H9 (cell line): Measurements from ENCODE around the gene LRRK2. TPM values are rescaled to one million over a fixed set of nuclear protein-coding genes. Genes with fewer than 3 reads are reported as not detected.

ENCODE experiments used
- DNase-seq: peaks from one replicate; pipeline ENCODE4 v3.0.0-alpha.2; 2017
- H2AFZ ChIP-seq: one replicate; pipeline ENCODE4 v1.6.1; 2013; ENCODE audit warnings: mild to moderate bottlenecking, low read length, control low read depth, moderate library complexity
- H2AK5ac ChIP-seq: 2 replicates; pipeline ENCODE4 v1.6.1; 2013; ENCODE audit warnings: low read length, control low read depth, mixed read lengths; ENCODE audit not compliant: insufficient read length
- H2BK120ac ChIP-seq: one replicate; pipeline ENCODE4 v1.6.1; 2013; ENCODE audit warnings: low read depth, mild to moderate bottlenecking, low read length, control low read depth, inconsistent platforms; ENCODE audit not compliant: poor library complexity, severe bottlenecking
- H2BK12ac ChIP-seq: 2 replicates; pipeline ENCODE4 v1.6.1; 2013; ENCODE audit warnings: low read length, control low read depth, mixed read lengths, low read depth; ENCODE audit not compliant: insufficient read length
- H2BK15ac ChIP-seq: 2 replicates; pipeline ENCODE4 v1.6.1; 2013; ENCODE audit warnings: low read depth, low read length, control low read depth
- H2BK20ac ChIP-seq: one replicate; pipeline ENCODE4 v1.6.1; 2013; ENCODE audit warnings: low read depth, mild to moderate bottlenecking, low read length, control low read depth, inconsistent platforms; ENCODE audit not compliant: poor library complexity, severe bottlenecking
- H2BK5ac ChIP-seq: 2 replicates; pipeline ENCODE4 v1.6.1; 2013; ENCODE audit warnings: low read length, control low read depth, mixed read lengths; ENCODE audit not compliant: insufficient read length
- H3K14ac ChIP-seq: 2 replicates; pipeline ENCODE4 v1.6.1; 2013; ENCODE audit warnings: low read length, control low read depth; ENCODE audit not compliant: insufficient read depth
- H3K18ac ChIP-seq: 2 replicates; pipeline ENCODE4 v1.6.1; 2013; ENCODE audit warnings: low read depth, mild to moderate bottlenecking, mixed read lengths, low read length, control low read depth; ENCODE audit not compliant: insufficient read length
- H3K23ac ChIP-seq: 2 replicates; pipeline ENCODE4 v1.6.1; 2013; ENCODE audit warnings: low read length, control low read depth, mixed read lengths, low read depth; ENCODE audit not compliant: insufficient read length
- H3K23me2 ChIP-seq: 2 replicates; pipeline ENCODE4 v1.6.1; 2013; ENCODE audit warnings: low read depth, mild to moderate bottlenecking, mixed read lengths, low read length, control low read depth; ENCODE audit not compliant: insufficient read length, poor library complexity, severe bottlenecking
- H3K27ac ChIP-seq: 2 replicates; pipeline ENCODE4 v1.5.1; 2013; ENCODE audit warnings: low read length, control low read depth, mixed read lengths, low read depth; ENCODE audit not compliant: insufficient read length
- H3K27me3 ChIP-seq: 2 replicates; pipeline ENCODE4 v1.6.1; 2013; ENCODE audit warnings: low read length, control low read depth, inconsistent platforms; ENCODE audit not compliant: insufficient read depth
- H3K4ac ChIP-seq: 2 replicates; pipeline ENCODE4 v1.6.1; 2013; ENCODE audit warnings: low read depth, mild to moderate bottlenecking, control low read depth, inconsistent platforms, low read length, moderate library complexity
- H3K4me1 ChIP-seq: 2 replicates; pipeline ENCODE4 v1.6.1; 2013; ENCODE audit warnings: low read length, control low read depth, inconsistent platforms; ENCODE audit not compliant: insufficient read depth
- H3K4me2 ChIP-seq: 2 replicates; pipeline ENCODE4 v1.6.1; 2013; ENCODE audit warnings: low read length, control low read depth, mixed read lengths; ENCODE audit not compliant: insufficient read length, insufficient read depth
- H3K56ac ChIP-seq: 2 replicates; pipeline ENCODE4 v1.6.1; 2013; ENCODE audit warnings: low read depth, mild to moderate bottlenecking, mixed read lengths, low read length, control low read depth; ENCODE audit not compliant: insufficient read length
- H3K79me1 ChIP-seq: 2 replicates; pipeline ENCODE4 v1.6.1; 2013; ENCODE audit warnings: low read depth, mild to moderate bottlenecking, moderate library complexity, low read length, control low read depth, inconsistent platforms; ENCODE audit not compliant: insufficient read depth, poor library complexity, severe bottlenecking
- H3K79me2 ChIP-seq: 2 replicates; pipeline ENCODE4 v1.6.1; 2013; ENCODE audit warnings: low read length, control low read depth, inconsistent platforms; ENCODE audit not compliant: insufficient read depth
- H3K9ac ChIP-seq: 2 replicates; pipeline ENCODE4 v1.6.1; 2013; ENCODE audit warnings: low read length, control low read depth, mixed read lengths; ENCODE audit not compliant: insufficient read length; ENCODE audit errors: extremely low read depth
- H3K9me3 ChIP-seq: one replicate; pipeline ENCODE4 v1.6.1; 2013; ENCODE audit warnings: low read depth, low read length, inconsistent platforms; ENCODE audit not compliant: control insufficient read depth
- H3T11ph ChIP-seq: one replicate; pipeline ENCODE4 v1.6.1; 2013; ENCODE audit warnings: mild to moderate bottlenecking, low read length, control low read depth, inconsistent platforms
- H4K20me1 ChIP-seq: one replicate; pipeline ENCODE4 v1.6.1; 2013; ENCODE audit not compliant: control insufficient read depth, insufficient read length, insufficient read depth
- H4K5ac ChIP-seq: 2 replicates; pipeline ENCODE4 v1.6.1; 2013; ENCODE audit warnings: low read depth, mild to moderate bottlenecking, mixed read lengths, low read length, control low read depth; ENCODE audit not compliant: insufficient read length
- H4K8ac ChIP-seq: replicated peaks from 2 replicates; pipeline ENCODE4 v1.6.1; 2013; ENCODE audit warnings: low read length, control low read depth, mixed read lengths, low read depth; ENCODE audit not compliant: insufficient read length
- H4K91ac ChIP-seq: 2 replicates; pipeline ENCODE4 v1.6.1; 2013; ENCODE audit warnings: low read depth, mild to moderate bottlenecking, moderate library complexity, mixed read lengths, low read length, control low read depth; ENCODE audit not compliant: insufficient read length
- H3K27ac Mint-ChIP-seq, 3 experiments: 2 replicates in 2 of 3; 3 replicates in 1 of 3; pipeline ENCODE4 v1.8.0; 2020 to 2021; ENCODE audit warnings: mixed read lengths in 3 of 3, mild to moderate bottlenecking in 1 of 3, moderate library complexity in 1 of 3
- H3K27me3 Mint-ChIP-seq: 2 replicates; pipeline ENCODE4 v1.8.0; 2021; ENCODE audit warnings: low read depth, mild to moderate bottlenecking, moderate library complexity, mixed read lengths
- H3K36me3 Mint-ChIP-seq, 3 experiments: 2 replicates in 2 of 3; 3 replicates in 1 of 3; pipeline ENCODE4 v1.8.0; 2020 to 2021; ENCODE audit warnings: low read depth in 3 of 3, mixed read lengths in 3 of 3; ENCODE audit not compliant: insufficient read depth in 1 of 3
- H3K4me1 Mint-ChIP-seq, 2 experiments: 2 replicates each; pipeline ENCODE4 v1.8.0; 2020; ENCODE audit warnings: mixed read lengths in 2 of 2
- H3K4me3 Mint-ChIP-seq, 2 experiments: 2 replicates in 1 of 2; 3 replicates in 1 of 2; pipeline ENCODE4 v1.8.0; 2020 to 2021; ENCODE audit warnings: mild to moderate bottlenecking in 2 of 2, mixed read lengths in 2 of 2, moderate library complexity in 1 of 2
- H3K9me3 Mint-ChIP-seq, 2 experiments: 2 replicates in 1 of 2; 3 replicates in 1 of 2; pipeline ENCODE4 v1.8.0; 2020; ENCODE audit warnings: mild to moderate bottlenecking in 2 of 2, mixed read lengths in 2 of 2, moderate library complexity in 1 of 2
- CTCF ChIP-seq: fragments of 200-600 bp; sonication (generic); conservative IDR thresholded peaks from 3 replicates; pipeline ENCODE4 v1.8.0; 2021; ENCODE audit warnings: antibody characterized with exemption, mild to moderate bottlenecking
- WGBS: extraction: QIAGEN DNeasy Blood & Tissue Kit; methylation state at CpG from one replicate; pipeline ENCODE4 v1.1.7; 2013; ENCODE audit warnings: missing lambda C conversion rate, low lambda C conversion rate, mixed read lengths; ENCODE audit not compliant: insufficient read length; ENCODE audit errors: extremely low coverage; 5-methylcytosine and 5-hydroxymethylcytosine counted together
- total RNA-seq: library from RNA; stranded (reverse); gene quantifications from 2 replicates; pipeline ENCODE4 v1.2.1, GENCODE V29; 2021

LRRK2 gene
- total RNA-seq, 1 experiment from 2014 or later: 0.17 TPM

- no CpG with 5 or more reads among the region's 1 CpG for WGBS
- no peak overlapping the region for H3K4me2 ChIP-seq
- Mint-ChIP-seq H3K36me3 (no peaks in the 10 kb centered on the region), H3K4me3 (no peak overlapping the region), H3K27ac (no peak overlapping the region), H3K4me1 (no peaks in the 10 kb centered on the region), H3K9me3 (no peaks in the 10 kb centered on the region), H3K27me3 (no peaks in the 10 kb centered on the region)
- H4K5ac ChIP-seq: no peak overlapping the region
- no peak overlapping the region for H2BK12ac ChIP-seq
- no peak overlapping the region for H4K8ac ChIP-seq
- no peak overlapping the region for H3K4ac ChIP-seq
- H2BK5ac ChIP-seq: no peak overlapping the region
- H2BK20ac ChIP-seq: no peak overlapping the region
- H2AK5ac ChIP-seq: no peak overlapping the region
- H3K79me1 ChIP-seq: no peaks in the 10 kb centered on the region
- H3K23ac ChIP-seq: no peak overlapping the region
- no peak for TF ChIP-seq CTCF
- H3K23me2 ChIP-seq: no peaks in the 10 kb centered on the region
- H3K27ac ChIP-seq: no peak overlapping the region
- H2BK15ac ChIP-seq: no peak overlapping the region
- no peak overlapping the region for H3K18ac ChIP-seq
- no peaks in the 10 kb centered on the region for H3K9me3 ChIP-seq
- no peak overlapping the region for H4K91ac ChIP-seq
- H3K27me3 ChIP-seq: no peaks in the 10 kb centered on the region
- no peak overlapping the region for H3T11ph ChIP-seq
- no peak overlapping the region for H3K14ac ChIP-seq
- no peak overlapping the region for H2AFZ ChIP-seq
- H3K79me2 ChIP-seq: no peaks in the 10 kb centered on the region
- no peak overlapping the region for H2BK120ac ChIP-seq
- no peaks in the 10 kb centered on the region for H3K4me1 ChIP-seq
- no peaks in the 10 kb centered on the region for H4K20me1 ChIP-seq
- no peak for DNase-seq
- no peak overlapping the region for H3K56ac ChIP-seq
- H3K9ac ChIP-seq: no peak overlapping the region
Observed at GRCh38 chr12:40315375-40315774, 90.6 kb downstream of the LRRK2 start.
